ENCODE measurements around the gene ZBP1. TPM values are rescaled to one million over a fixed set of nuclear protein-coding genes. Genes with fewer than 3 reads are reported as not detected.

The ZBP1 gene
- polyA plus RNA-seq, 1 of the 3 experiments (the other 2 are of a cell fraction), result not detected

DNA sequence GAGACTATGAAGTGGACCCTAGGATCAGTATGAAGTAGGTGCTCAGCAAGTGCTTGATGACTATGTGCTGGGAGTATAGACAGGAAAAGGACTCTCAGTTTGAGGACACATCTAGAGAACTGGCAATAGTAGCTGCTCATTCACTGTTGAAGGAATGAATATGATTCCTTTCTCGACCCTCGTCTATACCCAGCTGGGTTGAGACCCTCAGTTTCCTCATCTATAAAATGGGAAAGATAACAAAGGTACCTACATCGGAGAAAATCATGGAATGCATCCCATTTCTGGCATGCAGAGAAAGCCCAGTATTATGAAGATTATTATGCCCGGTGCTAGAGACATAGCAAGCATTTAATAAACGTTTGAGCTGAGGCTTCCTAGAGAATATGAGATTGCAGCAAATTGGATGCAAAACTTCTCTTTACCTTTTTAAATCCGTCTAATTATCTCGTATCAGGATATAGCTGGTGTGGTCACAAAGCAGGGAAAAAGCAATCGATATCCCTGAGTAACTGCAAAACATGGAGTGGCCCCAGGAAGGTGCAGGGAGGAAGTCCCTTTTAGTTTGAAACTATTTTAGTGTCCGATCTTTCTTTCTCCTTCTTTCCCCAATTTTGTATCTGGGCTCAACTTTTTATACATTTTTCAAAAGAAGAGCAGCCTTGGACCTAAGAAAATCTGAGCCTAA, 62.2 kb downstream of the ZBP1 start:
- CTCF ChIA-PET, result interaction anchor here (1.0 to 1.4 kb wide), 3 partner anchors 18 to 177 kb away, joined by 3 to 5 read pairs (median 3); no protein-coding TSS in a partner anchor
- WGBS (ENCODE audit: low lambda C conversion rate), result 9% methylated on average over 9 of the region's 9 CpGs

More for the DNA sequence above, 62.2 kb downstream of the ZBP1 start:
- DNase-seq, result no peak
- H3K36me3 ChIP-seq (replicated peaks in 1 of 2; ENCODE audit: control insufficient read depth in 1 of 2, insufficient read depth in 2 of 2, low read length in 1 of 2), result no peaks in the 10 kb centered on the region
- H3K4me3 ChIP-seq (ENCODE audit: low read depth in 2 of 2, low read length in 1 of 2), result no peak overlapping the region
- no peaks in the 10 kb centered on the region for H3F3A ChIP-seq (replicated peaks; ENCODE audit: insufficient read depth)
- no peaks in the 10 kb centered on the region for H3K9me2 ChIP-seq
- no peak overlapping the region for H3K9ac ChIP-seq
- H3K27ac ChIP-seq (ENCODE audit: low read depth in 2 of 2, low read length in 1 of 2), result no peak overlapping the region
- no peaks in the 10 kb centered on the region for H4K20me1 ChIP-seq (ENCODE audit: insufficient read depth)
- no peaks in the 10 kb centered on the region for H3K79me2 ChIP-seq (ENCODE audit: insufficient read depth)
- TF ChIP-seq GATA2 (CRISPR knock-in tag; IDR thresholded peaks at IDR 0.05) (no peak), JUND (IDR thresholded peaks at IDR 0.05) (no peak), NFIC (IDR thresholded peaks at IDR 0.05; ENCODE audit: borderline replicate concordance) (no peak), USF2 (IDR thresholded peaks at IDR 0.05; ENCODE audit: borderline replicate concordance, low read depth, low read length) (no peak), MXI1 (IDR thresholded peaks at IDR 0.05; ENCODE audit: low read depth, low read length) (no peak), EZH2phosphoT487 (IDR thresholded peaks at IDR 0.05; ENCODE audit: borderline replicate concordance, low read depth) (no peak), MEF2A (IDR thresholded peaks at IDR 0.05; ENCODE audit: borderline replicate concordance, low read depth) (no peak), RFX5 (IDR thresholded peaks at IDR 0.05; ENCODE audit: low read length) (no peak), SMC3 (IDR thresholded peaks at IDR 0.05; ENCODE audit: low read depth, low read length) (no peak), RXRA (IDR thresholded peaks at IDR 0.05; ENCODE audit: borderline replicate concordance, low read depth) (no peak), FOSL2 (IDR thresholded peaks at IDR 0.05; ENCODE audit: borderline replicate concordance, low read depth) (no peak), TCF12 (IDR thresholded peaks at IDR 0.05) (no peak), RAD21 (IDR thresholded peaks at IDR 0.05; ENCODE audit: low read length) (no peak), ELF1 (IDR thresholded peaks at IDR 0.05) (no peak), TAF1 (IDR thresholded peaks at IDR 0.05; ENCODE audit: borderline replicate concordance, low read depth, low read length) (no peak)
- TF ChIP-seq, protein P1, sequence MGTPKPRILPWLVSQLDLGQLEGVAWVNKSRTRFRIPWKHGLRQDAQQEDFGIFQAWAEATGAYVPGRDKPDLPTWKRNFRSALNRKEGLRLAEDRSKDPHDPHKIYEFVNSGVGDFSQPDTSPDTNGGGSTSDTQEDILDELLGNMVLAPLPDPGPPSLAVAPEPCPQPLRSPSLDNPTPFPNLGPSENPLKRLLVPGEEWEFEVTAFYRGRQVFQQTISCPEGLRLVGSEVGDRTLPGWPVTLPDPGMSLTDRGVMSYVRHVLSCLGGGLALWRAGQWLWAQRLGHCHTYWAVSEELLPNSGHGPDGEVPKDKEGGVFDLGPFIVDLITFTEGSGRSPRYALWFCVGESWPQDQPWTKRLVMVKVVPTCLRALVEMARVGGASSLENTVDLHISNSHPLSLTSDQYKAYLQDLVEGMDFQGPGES (IDR thresholded peaks at IDR 0.05; ENCODE audit: low read depth, low read length), result no peak
- TF ChIP-seq, protein P2, sequence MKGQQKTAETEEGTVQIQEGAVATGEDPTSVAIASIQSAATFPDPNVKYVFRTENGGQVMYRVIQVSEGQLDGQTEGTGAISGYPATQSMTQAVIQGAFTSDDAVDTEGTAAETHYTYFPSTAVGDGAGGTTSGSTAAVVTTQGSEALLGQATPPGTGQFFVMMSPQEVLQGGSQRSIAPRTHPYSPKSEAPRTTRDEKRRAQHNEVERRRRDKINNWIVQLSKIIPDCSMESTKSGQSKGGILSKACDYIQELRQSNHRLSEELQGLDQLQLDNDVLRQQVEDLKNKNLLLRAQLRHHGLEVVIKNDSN (IDR thresholded peaks at IDR 0.05; ENCODE audit: borderline replicate concordance, low read depth), result no peak
- TF ChIP-seq, protein P3, sequence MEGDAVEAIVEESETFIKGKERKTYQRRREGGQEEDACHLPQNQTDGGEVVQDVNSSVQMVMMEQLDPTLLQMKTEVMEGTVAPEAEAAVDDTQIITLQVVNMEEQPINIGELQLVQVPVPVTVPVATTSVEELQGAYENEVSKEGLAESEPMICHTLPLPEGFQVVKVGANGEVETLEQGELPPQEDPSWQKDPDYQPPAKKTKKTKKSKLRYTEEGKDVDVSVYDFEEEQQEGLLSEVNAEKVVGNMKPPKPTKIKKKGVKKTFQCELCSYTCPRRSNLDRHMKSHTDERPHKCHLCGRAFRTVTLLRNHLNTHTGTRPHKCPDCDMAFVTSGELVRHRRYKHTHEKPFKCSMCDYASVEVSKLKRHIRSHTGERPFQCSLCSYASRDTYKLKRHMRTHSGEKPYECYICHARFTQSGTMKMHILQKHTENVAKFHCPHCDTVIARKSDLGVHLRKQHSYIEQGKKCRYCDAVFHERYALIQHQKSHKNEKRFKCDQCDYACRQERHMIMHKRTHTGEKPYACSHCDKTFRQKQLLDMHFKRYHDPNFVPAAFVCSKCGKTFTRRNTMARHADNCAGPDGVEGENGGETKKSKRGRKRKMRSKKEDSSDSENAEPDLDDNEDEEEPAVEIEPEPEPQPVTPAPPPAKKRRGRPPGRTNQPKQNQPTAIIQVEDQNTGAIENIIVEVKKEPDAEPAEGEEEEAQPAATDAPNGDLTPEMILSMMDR (IDR thresholded peaks at IDR 0.05), result no peak
- H3K4me1 ChIP-seq (ENCODE audit: control insufficient read depth in 1 of 2, insufficient read depth in 2 of 2, low read depth in 1 of 2, low read length in 1 of 2), result no peaks in the 10 kb centered on the region
- peaks cover 34% of the 10 kb centered on the region for H3K27me3 ChIP-seq (ENCODE audit: insufficient read depth)
- no peak overlapping the region for H3K4me2 ChIP-seq
- H3K9me3 ChIP-seq, result no peaks in the 10 kb centered on the region
- no peak overlapping the region for H2AFZ ChIP-seq (ENCODE audit: low read depth)
- POLR2A ChIA-PET, result interaction anchor here (0.5 kb wide), 1 partner anchor 1103 kb away, joined by 3 read pairs; no protein-coding TSS in a partner anchor
